ENCODE results near the gene ENC1. TPM values are rescaled to one million over a fixed set of nuclear protein-coding genes. Genes with fewer than 3 reads are reported as not detected.

The ENC1 gene
- total and polyA plus RNA-seq, 7 experiments from 2014 or later: 0.77 to 18.1 (median 1.6) TPM

GRCh38 chr5:74619308-74619707 is 21.2 kb downstream of the ENC1 start:
- H3K36me3 Mint-ChIP-seq: peaks cover 0 to 5% (median 0%) of the 10 kb centered on the region in 5 donors
- CTCF ChIA-PET: no interaction called here
- no peak overlapping the region for H3K4me3 ChIP-seq (ENCODE audit: low read length)
- no peaks in the 10 kb centered on the region for H3K4me1 ChIP-seq (ENCODE audit: control insufficient read depth in 2 of 2, insufficient read depth in 2 of 2, low read length in 2 of 2)
- peaks cover 5 to 31% (median 14%) of the 10 kb centered on the region in 5 donors for H3K27me3 Mint-ChIP-seq
- H3K27ac ChIP-seq (ENCODE audit: low read depth, low read length): no peak overlapping the region
- ATAC-seq: no peak
- no peaks in the 10 kb centered on the region for H3K27me3 ChIP-seq (ENCODE audit: control insufficient read depth in 2 of 2, insufficient read depth in 2 of 2, low read length in 2 of 2)
- DNase-seq: no peak
- no peaks in the 10 kb centered on the region for H3K9me3 ChIP-seq (ENCODE audit: control insufficient read depth in 2 of 3, low read length in 3 of 3)
- POLR2A ChIA-PET: no interaction called here
- peaks cover 0 to 3% (median 0%) of the 10 kb centered on the region in 11 donors for H3K9me3 Mint-ChIP-seq
- H3K36me3 ChIP-seq (ENCODE audit: control insufficient read depth in 2 of 3, insufficient read depth in 3 of 3, low read length in 3 of 3): no peaks in the 10 kb centered on the region
- intact Hi-C loops (cut with micrococcal nuclease): no loop called here
- H3K4me3 Mint-ChIP-seq: no peak overlapping the region
- H3K4me1 Mint-ChIP-seq: peaks cover 0 to 5% (median 0%) of the 10 kb centered on the region in 7 donors
- H3K27ac Mint-ChIP-seq: no peak overlapping the region

GRCh38 chr5:74618106-74618505 is 22.4 kb downstream of the ENC1 start:
- Histone ChIP-seq H3K27me3 (ENCODE audit: control insufficient read depth in 2 of 2, insufficient read depth in 2 of 2, low read length in 2 of 2) (no peaks in the 10 kb centered on the region), H3K4me3 (ENCODE audit: low read length) (no peak overlapping the region), H3K36me3 (ENCODE audit: control insufficient read depth in 2 of 3, insufficient read depth in 3 of 3, low read length in 3 of 3) (no peaks in the 10 kb centered on the region), H3K27ac (ENCODE audit: low read depth, low read length) (no peak overlapping the region), H3K4me1 (ENCODE audit: control insufficient read depth in 2 of 2, insufficient read depth in 2 of 2, low read length in 2 of 2) (no peaks in the 10 kb centered on the region), H3K9me3 (ENCODE audit: control insufficient read depth in 2 of 3, low read length in 3 of 3) (no peaks in the 10 kb centered on the region)
- Mint-ChIP-seq H3K4me3 (no peak overlapping the region), H3K27me3 (peaks cover 5 to 24% (median 13%) of the 10 kb centered on the region in 5 donors), H3K27ac (no peak overlapping the region), H3K36me3 (no peaks in the 10 kb centered on the region), H3K4me1 (peaks cover 0 to 5% (median 0%) of the 10 kb centered on the region in 7 donors), H3K9me3 (no peaks in the 10 kb centered on the region)
- POLR2A ChIA-PET: no interaction called here
- DNase-seq (no peak), ATAC-seq (no peak)
- CTCF ChIA-PET: no interaction called here
- intact Hi-C loops (cut with micrococcal nuclease): no loop called here

GRCh38 chr5:74617202-74617601 is 23.3 kb downstream of the ENC1 start:
- no peaks in the 10 kb centered on the region for H3K9me3 Mint-ChIP-seq
- no peaks in the 10 kb centered on the region for H3K36me3 Mint-ChIP-seq
- no peaks in the 10 kb centered on the region for H3K36me3 ChIP-seq (ENCODE audit: control insufficient read depth in 2 of 3, insufficient read depth in 3 of 3, low read length in 3 of 3)
- no peak overlapping the region for H3K27ac Mint-ChIP-seq
- no peak for ATAC-seq
- H3K27me3 Mint-ChIP-seq: peaks cover 0 to 18% (median 10%) of the 10 kb centered on the region in 5 donors
- no peak overlapping the region for H3K27ac ChIP-seq (ENCODE audit: low read depth, low read length)
- no peak for DNase-seq
- ChIA-PET POLR2A (no interaction called here), CTCF (no interaction called here)
- no peaks in the 10 kb centered on the region for H3K4me1 ChIP-seq (ENCODE audit: control insufficient read depth in 2 of 2, insufficient read depth in 2 of 2, low read length in 2 of 2)
- H3K9me3 ChIP-seq (ENCODE audit: control insufficient read depth in 2 of 3, low read length in 3 of 3): no peaks in the 10 kb centered on the region
- intact Hi-C loops (cut with micrococcal nuclease): no loop called here
- H3K4me3 Mint-ChIP-seq: no peak overlapping the region
- H3K4me3 ChIP-seq (ENCODE audit: low read length): no peak overlapping the region
- no peaks in the 10 kb centered on the region for H3K27me3 ChIP-seq (ENCODE audit: control insufficient read depth in 2 of 2, insufficient read depth in 2 of 2, low read length in 2 of 2)
- H3K4me1 Mint-ChIP-seq: peaks cover 0 to 5% (median 0%) of the 10 kb centered on the region in 7 donors

GRCh38 chr5:74616236-74617146 is 24.0 kb downstream of the ENC1 start:
- H3K36me3 ChIP-seq (ENCODE audit: control insufficient read depth in 2 of 3, insufficient read depth in 3 of 3, low read length in 3 of 3): no peaks in the 10 kb centered on the region
- no peaks in the 10 kb centered on the region for H3K4me1 ChIP-seq (ENCODE audit: control insufficient read depth in 2 of 2, insufficient read depth in 2 of 2, low read length in 2 of 2)
- ATAC-seq (no peak), DNase-seq (no peak)
- H3K4me3 ChIP-seq (ENCODE audit: low read length): no peak overlapping the region
- CTCF ChIA-PET: no interaction called here
- H3K27me3 ChIP-seq (ENCODE audit: control insufficient read depth in 2 of 2, insufficient read depth in 2 of 2, low read length in 2 of 2): no peaks in the 10 kb centered on the region
- H3K9me3 ChIP-seq (ENCODE audit: control insufficient read depth in 2 of 3, low read length in 3 of 3): no peaks in the 10 kb centered on the region
- Mint-ChIP-seq H3K27me3 (peaks cover 0 to 15% (median 6%) of the 10 kb centered on the region in 5 donors), H3K27ac (peak overlapping the region in 1 of 9 donors; percentile 41), H3K4me1 (peaks cover 0 to 5% (median 0%) of the 10 kb centered on the region in 7 donors), H3K36me3 (no peaks in the 10 kb centered on the region), H3K4me3 (no peak overlapping the region), H3K9me3 (no peaks in the 10 kb centered on the region)
- H3K27ac ChIP-seq (ENCODE audit: low read depth, low read length): no peak overlapping the region
- intact Hi-C loops (cut with micrococcal nuclease): no loop called here
- POLR2A ChIA-PET: no interaction called here

GRCh38 chr5:74613283-74613682 is 27.2 kb downstream of the ENC1 start:
- POLR2A ChIA-PET: no interaction called here
- H3K4me1 Mint-ChIP-seq: peaks cover 0 to 5% (median 0%) of the 10 kb centered on the region in 7 donors
- H3K27ac Mint-ChIP-seq: no peak overlapping the region
- CTCF ChIA-PET: no interaction called here
- Histone ChIP-seq H3K4me1 (ENCODE audit: control insufficient read depth in 2 of 2, insufficient read depth in 2 of 2, low read length in 2 of 2) (no peaks in the 10 kb centered on the region), H3K27me3 (ENCODE audit: control insufficient read depth in 2 of 2, insufficient read depth in 2 of 2, low read length in 2 of 2) (no peaks in the 10 kb centered on the region), H3K36me3 (ENCODE audit: control insufficient read depth in 2 of 3, insufficient read depth in 3 of 3, low read length in 3 of 3) (no peaks in the 10 kb centered on the region), H3K27ac (ENCODE audit: low read depth, low read length) (no peak overlapping the region), H3K4me3 (ENCODE audit: low read length) (no peak overlapping the region), H3K9me3 (ENCODE audit: control insufficient read depth in 2 of 3, low read length in 3 of 3) (no peaks in the 10 kb centered on the region)
- peak; percentile 75 for ATAC-seq
- H3K27me3 Mint-ChIP-seq: peaks cover 0 to 13% (median 5%) of the 10 kb centered on the region in 5 donors
- DNase-seq: no peak
- no peak overlapping the region for H3K4me3 Mint-ChIP-seq
- intact Hi-C loops (cut with micrococcal nuclease): no loop called here
- H3K9me3 Mint-ChIP-seq: no peaks in the 10 kb centered on the region
- H3K36me3 Mint-ChIP-seq: no peaks in the 10 kb centered on the region

GRCh38 chr5:74612045-74612444 is 28.5 kb downstream of the ENC1 start:
- H3K36me3 Mint-ChIP-seq: no peaks in the 10 kb centered on the region
- H3K27me3 Mint-ChIP-seq: peaks cover 0 to 9% (median 5%) of the 10 kb centered on the region in 5 donors
- ChIA-PET CTCF (no interaction called here), POLR2A (no interaction called here)
- no peak overlapping the region for H3K4me3 Mint-ChIP-seq
- H3K27me3 ChIP-seq (ENCODE audit: control insufficient read depth in 2 of 2, insufficient read depth in 2 of 2, low read length in 2 of 2): no peaks in the 10 kb centered on the region
- H3K4me3 ChIP-seq (ENCODE audit: low read length): no peak overlapping the region
- H3K9me3 ChIP-seq (ENCODE audit: control insufficient read depth in 2 of 3, low read length in 3 of 3): no peaks in the 10 kb centered on the region
- intact Hi-C loops (cut with micrococcal nuclease): no loop called here
- H3K27ac ChIP-seq (ENCODE audit: low read depth, low read length): no peak overlapping the region
- no peaks in the 10 kb centered on the region for H3K36me3 ChIP-seq (ENCODE audit: control insufficient read depth in 2 of 3, insufficient read depth in 3 of 3, low read length in 3 of 3)
- no peak overlapping the region for H3K27ac Mint-ChIP-seq
- H3K9me3 Mint-ChIP-seq: no peaks in the 10 kb centered on the region
- ATAC-seq (no peak), DNase-seq (no peak)
- H3K4me1 Mint-ChIP-seq: peaks cover 0 to 2% (median 0%) of the 10 kb centered on the region in 7 donors
- H3K4me1 ChIP-seq (ENCODE audit: control insufficient read depth in 2 of 2, insufficient read depth in 2 of 2, low read length in 2 of 2): no peaks in the 10 kb centered on the region

All from naive thymus-derived CD4-positive, alpha-beta T cell (primary cell).